T1000 (cell line): ENCODE data around the gene ATP2B2.

ENCODE experiments used
- DNase-seq: peaks from one replicate; lab custom pipeline; 2025; ENCODE audit warnings: mixed read lengths; lab: John Stamatoyannopoulos, UW

ATP2B2 gene

DNA sequence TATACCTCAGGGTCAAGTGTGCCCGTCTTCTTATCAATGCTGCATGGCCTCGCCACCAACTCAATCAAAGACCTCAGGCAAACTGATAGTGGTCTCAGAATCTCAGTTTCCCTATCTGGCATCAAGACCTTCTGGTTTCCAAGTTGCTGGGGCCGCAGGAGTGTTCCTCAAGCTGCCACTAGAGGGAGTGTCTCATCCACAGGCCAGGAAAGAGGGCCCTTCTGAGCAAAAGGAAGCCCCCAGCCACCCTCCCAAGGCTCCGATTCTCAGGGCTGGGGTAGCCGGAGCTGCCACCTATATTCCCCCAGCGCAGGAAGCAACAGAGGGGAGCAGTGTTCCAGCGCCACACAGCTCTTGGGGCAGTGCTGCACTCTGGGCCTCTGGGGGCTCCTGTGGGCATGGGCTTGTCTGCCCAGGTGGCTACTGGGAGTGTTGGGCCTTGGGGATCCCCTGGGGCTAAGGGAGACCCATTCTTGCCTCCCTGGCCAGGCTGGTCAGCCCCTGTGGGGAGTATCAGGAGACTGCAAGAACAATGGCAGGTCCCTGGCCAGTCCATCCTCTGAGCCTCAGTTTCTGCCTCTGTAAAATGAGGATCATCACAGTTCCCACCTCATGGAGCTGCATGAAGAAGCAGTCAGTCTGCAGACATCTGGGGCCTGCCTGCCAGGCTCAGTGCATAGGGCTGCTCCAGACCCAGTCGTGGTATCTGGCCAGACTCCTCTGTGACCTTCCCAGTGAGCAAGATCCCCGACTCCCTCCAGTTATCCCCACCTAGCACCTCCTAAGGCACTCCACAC lies 161.0 kb downstream of the ATP2B2 start:
- no peak for DNase-seq

DNA sequence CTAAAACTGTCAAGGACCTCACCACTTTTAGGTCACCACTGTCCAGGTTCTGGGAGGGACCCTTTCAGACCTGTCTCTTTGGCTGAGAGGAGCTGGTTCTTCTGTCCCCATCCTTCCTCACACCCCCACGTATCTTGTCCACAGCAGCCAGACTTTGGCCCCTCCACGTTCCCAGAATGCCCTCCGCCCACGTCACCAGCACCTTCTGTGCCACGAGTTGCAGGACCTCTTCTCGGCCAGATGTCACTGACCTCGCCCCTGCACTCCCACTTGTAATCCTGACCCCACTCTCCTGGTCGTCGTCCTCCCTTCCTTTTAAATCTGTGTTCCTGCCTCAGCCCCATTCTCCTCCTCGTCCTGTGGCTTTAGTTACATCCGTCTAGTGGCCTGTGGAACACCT lies 161.9 kb downstream of the ATP2B2 start:
- DNase-seq = no peak

DNA sequence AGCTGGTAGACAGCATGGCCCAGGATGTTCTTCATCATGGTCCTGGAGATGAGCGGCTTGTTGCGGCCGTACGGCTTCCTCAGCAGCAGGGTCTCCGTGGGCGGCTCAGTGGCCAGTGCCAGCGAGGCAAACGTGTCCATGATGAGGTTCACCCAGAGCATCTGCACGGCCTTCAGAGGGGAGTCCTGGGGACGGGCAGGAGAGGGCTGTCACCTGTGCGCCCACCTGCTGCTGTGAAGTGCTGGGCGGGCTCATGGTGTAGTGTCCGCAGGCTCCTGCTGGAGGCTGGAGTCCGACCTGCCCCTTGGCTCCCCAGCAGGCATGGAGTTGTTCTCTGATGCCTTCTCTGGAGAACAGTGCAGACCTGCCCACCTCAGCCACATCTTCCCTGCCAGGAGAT lies 162.6 kb downstream of the ATP2B2 start:
- no peak for DNase-seq

DNA sequence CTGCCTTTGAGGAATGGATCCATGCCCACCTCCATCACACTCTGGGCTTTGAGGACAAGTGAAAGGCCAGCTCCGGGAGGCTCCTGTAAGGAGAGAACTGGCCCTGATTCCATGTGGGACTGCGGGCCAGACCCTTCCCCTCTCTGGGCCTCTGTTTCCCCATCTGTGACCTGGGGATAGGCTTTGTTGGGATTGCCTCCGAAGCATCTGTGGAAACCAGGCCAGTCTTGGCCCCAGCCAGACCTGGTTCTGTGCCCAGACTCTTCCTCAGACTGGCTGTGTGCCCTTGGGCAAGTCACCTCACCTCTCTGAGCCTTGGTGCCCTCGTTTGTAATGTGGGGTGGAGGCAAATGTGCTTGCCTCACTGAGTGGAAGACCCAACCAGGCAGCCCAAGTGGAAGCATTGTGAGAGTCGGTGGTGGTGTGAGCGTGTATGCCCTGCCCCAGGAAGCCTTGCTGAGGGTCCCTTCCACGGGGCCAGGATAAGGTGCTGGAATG lies 163.4 kb downstream of the ATP2B2 start:
- no peak for DNase-seq

DNA sequence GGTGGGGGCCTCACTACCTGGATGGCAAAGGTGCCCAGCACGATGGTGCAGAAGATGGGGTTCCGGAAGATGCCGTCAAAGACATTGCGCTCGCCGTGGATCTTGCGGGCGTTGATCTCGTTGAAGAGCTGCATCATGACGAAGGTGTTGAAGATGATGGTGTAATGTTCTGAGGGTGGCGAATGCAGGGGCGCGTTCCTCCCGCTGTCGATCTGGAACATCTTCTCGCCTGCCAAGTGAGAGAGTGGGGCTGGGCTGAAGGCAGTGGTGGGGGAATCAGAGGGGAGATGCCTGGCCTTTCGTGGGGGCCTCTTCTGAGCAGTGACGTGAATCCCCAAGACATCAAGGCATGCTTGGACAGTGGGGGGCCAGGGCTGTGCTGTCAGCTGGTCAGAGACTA lies 164.9 kb downstream of the ATP2B2 start:
- DNase-seq = no peak

DNA sequence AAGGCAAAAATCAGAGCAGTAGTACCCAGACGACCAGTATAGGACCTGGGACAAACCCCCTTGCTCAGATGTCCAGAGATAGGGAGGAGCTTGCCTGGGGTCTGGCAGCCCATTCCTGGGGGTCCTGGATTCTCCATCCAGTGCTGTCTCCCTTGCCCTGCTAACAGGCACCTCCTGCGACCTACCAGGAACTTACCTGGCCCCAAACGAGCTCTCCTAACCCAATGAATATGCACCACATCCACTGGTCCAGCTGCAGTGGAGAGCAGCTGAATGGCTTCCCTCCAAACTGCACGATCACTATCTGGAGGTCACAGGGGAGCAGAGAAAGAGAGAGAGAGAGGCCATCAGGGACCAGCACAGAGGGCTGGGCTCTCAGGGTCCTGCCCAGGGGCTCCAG lies 165.3 kb downstream of the ATP2B2 start:
- no peak for DNase-seq

DNA sequence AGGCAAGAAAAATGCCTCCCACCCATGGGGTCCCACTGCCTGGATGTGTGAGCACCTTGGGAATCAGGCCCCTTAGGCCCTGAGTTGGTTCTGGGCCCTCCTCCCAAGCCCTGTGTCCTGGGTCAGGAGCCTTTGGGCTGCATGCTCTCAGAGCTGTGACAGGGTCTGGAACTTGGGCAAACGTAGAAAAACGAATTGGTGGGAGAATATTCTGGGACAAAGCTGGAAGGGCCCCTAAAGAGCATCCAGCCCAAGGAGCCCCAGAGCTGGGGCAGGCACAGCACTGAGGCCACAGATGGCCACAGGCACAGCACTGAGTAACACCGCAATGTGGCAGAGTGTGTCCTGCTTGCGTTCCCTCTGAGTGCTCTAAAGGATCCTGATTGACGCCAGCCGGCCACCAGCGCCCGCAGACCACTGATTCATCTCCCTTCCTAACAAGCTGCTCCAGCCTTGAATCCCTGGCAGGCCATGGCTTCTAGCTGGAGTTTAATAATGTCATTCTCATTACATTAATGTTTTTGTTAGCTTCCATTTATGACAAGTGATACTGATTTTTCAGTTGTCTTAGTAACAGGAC lies 165.9 kb downstream of the ATP2B2 start:
- DNase-seq = no peak

DNA sequence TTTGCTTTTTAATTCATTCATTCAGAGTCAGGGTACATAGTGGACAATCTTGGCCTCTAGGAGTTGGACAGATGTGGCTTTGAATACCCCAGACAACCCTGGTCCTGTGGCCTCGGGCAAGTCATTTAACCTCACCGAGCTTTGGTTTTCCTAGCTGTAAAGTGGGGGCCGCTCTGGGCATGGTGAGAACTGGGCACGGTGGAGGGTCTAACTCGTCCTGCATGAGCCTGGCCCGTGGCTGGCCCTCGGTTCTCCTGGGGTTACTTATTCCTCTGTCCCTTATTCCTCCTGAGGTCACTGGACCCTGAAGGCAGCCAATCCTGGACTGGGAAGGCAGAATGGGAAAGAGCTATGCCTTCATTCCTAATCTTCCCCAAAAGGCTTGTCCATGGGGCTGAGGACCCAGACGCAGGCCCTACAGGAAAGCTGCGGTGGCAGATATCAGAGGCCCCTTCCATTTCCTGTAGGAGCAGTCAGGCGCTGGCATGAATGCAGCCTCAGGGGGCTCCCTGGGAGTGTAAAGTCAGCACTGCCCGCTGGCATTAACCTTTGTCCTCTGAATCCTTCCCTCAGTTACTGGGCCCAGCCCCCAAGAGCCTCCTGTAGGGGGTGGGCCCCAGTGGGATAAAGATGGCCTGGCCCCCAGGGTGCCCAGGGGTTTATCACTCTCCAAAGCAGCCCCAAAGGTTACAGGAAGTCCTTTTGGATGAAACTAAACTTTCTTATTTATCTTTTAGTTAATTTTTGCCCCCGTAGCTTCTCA lies 166.6 kb downstream of the ATP2B2 start:
- DNase-seq = no peak

DNA sequence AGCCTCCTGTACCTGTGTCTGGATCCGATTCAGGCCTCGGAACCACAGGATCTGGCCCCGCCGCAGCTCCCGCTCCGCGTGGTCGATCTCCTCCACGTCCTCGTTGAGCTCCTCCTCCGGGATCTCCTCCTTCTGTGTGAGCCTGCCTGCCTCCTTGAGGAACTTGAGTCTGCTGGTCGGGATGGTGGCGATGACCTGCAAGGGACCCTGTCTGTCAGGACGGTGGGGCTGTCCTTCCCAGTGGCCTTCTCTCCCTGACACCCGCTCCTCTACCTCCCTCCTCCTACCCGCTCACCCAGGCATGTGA lies 167.3 kb downstream of the ATP2B2 start:
- no peak for DNase-seq

DNA sequence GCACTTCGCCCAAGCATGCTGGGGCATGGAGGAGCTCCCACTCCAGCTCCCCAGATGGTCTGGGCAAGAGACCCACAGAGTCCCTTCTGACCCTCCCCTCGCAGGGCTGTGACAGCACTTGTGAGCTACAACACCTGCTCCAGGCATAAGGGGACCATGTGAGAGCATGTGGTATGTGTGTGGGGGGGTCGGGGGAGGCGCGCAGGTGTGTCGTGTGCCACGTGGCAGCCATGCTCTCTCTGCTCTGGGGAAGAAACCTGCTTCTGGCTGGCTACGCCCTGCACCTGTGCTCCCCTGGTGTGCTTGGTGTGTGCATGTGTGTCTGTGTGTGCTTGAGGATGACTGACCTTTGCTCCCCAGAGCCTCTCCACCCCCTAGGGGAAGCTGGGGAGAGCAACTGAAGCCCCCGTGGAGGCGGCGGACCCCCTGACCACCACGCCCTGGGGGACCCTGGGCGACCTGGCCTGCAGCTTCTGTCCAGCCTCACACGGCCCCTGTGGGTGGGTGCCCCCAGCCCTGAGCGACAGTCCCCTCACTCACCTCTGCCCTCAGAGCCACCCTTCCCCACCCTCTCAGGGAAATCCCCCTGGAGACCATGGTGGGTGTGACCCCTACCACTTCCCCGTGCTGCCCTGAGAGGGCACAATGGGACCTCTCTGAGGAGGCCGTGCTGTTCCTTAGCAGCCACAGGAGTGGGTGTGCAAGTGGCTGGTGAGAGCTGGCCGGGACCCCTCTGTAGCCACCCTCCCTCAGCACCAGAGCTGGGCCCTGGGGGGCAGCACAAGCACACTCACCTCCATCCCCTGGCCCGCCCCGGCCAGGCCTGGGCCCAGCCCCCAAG lies 167.8 kb downstream of the ATP2B2 start:
- no peak for DNase-seq

DNA sequence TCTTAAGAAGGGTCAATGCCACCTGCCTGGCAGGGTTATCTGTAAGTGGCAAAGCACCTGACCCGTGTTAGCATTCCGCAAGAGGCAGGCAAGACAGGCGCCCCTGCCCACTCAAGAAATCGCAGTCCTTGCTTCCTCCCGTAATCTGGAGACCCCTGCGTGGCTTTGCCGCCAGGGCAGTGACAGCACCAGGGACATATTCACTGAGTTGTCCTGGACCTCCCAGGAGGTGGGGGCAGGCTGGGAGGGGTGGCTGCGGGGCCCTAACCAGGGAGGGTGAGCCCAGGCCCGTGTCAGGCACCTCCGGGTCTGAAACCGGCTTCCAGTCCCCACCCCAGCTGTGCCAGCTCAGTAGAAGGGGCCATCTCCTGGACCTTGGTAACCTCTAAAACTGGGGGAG lies 168.6 kb downstream of the ATP2B2 start:
- no peak for DNase-seq

DNA sequence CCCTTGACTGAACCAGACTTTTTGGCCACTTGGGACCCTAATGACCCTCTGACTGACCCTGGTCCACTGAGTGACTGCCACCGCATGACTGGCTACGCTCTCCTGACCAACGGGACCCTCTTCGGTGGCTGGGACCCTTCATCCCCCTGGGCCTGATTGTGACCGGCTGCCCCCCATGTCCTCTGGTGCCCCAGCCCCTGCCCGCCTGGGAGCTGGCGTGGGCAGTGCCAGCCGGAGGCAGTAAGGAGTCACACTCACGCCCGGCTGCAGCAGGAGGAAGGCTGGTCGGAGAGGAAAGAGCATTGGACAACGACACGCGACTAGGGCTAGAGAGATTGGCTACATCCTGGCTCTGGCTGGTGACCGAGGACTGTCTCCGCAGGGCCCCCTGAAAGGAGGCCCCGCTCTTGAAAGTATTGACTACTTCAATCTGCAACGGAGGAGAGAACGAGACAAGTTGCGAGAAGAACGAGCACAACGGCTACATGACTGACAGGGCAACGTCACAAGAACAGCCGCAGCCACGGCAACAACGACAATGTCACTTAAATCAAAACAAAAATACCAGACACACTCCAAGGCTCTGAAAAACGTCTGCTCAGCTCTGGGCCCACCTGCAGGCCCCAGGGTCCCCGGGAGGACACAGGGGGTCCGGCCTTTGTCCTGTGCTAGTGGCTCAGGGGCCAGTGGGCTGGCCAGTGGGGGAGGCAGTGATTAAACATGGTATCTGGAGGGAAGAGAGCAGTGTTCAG lies 169.3 kb downstream of the ATP2B2 start:
- DNase-seq = no peak

DNA sequence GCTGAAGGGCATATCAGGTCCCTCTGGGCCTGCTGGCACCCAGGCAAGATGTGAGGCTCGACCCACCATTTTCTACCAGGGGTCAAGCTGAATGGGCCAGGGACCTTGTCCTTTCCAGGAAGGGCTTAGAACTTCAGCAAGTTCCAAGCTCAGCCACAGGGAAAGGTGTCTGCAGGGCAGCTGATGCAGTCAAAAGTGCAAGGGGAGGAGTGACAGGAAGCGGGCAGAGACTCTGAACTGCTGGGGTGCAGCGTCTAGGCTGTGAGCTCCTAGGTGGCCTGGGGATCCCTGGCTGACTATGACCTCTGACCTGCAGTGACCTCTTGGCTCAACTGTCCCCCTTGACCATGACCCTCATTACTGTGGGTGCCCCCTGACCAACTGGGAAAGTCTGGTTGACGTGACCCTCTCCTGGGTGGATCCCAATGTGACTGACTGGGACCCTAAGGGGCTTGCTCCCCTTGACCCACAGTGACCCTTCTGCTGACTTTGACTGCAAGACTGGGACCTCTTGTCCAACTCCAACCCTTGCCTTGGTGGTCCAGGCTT lies 170.1 kb downstream of the ATP2B2 start:
- DNase-seq = no peak

DNA sequence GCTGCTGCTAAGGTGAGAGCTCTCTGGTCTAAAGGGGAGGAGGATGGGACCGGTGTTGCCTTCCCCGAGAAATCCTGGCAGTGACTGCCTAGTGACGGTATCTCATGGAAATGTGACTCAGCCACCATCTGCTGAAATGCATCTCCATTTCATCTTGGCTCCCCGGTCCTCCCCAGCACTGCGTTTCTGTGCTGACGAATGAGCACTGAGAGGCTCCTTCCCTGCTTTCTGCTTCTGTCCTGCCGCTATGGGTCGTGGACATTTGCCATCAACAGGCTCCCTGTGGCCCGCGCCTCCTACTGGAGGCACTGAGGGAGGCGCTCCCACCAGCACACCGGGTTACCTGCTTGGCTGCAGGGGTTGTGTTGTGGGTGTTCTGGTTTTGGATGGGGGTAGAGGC lies 170.9 kb downstream of the ATP2B2 start:
- DNase-seq = no peak

DNA sequence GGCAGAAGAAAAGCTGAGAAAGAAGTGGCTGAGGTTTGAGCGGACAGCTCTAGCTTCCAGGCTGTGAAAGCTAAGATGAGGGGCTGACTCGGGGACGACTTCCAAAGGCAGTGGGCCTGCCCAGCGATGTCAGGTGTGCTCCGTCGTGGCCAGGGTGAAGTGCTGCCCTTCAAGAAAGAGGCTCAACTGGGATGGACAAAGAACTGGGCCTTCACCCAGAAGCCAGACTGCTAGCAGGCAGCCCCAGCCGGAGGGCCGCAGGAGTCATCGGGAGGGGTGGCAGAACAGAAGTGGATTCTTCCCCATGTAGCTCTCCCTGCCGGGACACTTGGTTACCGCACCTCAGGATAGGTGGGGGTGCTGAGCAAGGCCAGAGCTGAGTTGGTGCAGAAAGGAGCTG lies 171.3 kb downstream of the ATP2B2 start:
- no peak for DNase-seq

DNA sequence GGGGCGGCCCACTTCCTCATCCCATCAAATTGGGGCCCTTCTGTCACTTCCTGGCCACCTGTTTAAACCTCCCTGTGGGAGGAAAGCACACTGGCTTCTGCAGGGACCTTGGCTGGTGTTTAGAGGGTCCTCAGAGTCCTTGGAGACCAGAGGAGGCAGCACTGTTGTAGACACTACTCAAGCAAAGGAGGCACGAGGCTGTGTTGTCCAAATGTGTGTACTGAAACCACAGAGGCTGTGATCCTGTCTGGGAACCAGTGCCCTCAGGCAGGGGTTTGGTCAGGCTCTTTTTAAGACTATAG lies 172.1 kb downstream of the ATP2B2 start:
- DNase-seq = no peak

DNA sequence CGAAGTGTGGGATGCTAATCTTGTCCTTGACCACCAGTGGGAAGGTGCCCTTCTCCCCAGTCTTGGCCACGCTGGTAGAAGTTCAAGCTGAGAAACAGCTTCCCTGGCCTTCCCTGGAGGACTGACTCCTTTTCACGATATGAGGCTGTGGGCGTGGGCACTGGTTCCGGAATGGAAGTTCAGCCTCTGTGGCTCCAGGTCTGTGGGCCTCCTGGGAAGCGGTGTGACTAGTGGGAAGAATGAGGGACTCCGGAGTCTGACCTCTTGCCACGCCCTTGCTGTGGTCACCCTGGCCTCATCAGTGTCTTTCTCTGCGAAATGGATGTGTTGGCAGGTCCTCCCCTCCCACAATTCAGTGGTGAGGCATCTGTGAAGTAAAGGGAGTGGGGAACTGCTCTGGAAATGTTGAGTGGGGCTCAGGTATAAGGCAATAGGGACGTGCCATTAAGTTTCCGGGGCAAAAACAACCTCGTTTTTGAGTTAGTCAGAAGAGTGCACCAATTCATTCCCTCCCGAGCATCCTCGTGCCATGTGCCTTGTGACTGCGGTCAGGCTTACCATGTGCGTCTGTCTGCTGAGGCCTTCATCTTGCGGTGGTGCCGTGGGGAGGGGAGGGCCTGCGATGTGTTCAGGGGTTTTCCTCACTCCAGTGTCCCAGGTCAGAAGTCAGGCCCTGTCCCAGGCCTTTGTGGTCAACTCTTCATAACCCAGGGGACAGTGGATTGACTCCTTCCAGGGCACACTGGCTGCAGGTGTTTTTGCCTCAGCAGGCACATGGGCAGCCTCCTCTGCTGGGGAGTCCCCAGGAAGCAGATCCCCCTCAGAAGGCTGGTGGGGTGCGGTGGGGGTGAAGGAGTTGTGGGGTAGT lies 172.7 kb downstream of the ATP2B2 start:
- no peak for DNase-seq

DNA sequence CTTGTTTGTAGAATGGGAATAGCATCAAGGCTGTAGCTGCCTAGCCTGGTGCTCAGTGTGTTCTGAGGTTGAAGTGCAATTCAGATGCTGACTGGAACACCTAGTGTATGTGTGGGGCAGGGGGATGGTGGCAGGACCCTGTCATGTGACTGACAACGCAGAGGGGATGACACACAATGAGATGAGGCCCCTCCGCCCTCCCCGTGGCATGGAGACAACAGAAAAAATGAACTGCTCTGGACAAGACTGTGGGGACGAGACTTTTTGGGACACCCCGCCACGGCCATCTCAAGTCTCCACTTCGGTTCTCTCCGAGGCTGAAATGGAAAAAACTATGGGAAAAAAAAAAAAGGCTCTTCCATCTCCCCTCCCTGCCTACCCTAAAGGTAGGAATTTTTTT lies 174.1 kb downstream of the ATP2B2 start:
- DNase-seq = no peak

DNA sequence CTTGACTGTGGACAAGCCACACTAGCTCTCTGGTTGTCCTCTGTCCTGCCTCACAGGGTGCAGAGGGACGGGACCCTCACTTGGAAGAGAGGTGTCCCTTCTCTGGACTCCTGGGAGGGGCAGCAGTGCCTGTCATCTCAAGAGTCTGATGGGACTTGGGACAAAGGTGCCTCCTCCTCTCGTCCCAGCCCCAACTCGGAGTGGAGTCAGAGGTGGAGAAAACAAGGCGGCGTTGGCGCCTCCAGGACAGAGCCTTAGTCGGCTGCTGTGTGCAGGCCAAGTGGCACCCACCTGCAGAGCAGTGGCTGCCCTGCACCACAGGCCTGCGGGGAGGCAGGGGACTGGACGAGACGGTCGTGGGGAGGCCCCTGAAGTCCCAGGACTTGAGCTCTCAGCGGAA lies 175.1 kb downstream of the ATP2B2 start:
- no peak for DNase-seq

DNA sequence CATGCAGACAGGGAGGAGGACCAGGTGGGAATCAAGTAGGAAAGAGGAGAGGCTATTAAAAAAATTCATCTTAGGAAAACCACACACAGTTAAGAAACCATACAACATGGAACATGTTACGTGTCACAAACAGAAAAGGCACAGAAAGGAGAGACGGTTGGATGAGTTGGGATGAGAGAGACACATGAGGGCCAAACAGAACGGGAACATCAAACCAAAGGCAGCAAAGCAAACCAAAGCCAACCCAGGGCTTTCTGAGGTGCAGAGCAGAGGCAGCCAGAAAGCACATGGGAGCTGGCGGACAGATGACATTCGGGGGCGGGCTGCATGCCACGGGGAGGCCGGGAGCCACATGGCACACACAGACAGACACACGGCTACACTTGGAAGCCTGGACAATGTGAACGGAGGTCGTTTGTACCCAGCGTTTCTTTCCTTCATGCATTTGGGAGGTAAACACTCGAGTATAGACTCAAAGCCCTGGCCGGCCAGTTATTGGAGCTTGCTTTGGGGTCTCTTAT lies 175.8 kb downstream of the ATP2B2 start:
- DNase-seq = no peak
